H1 (cell line): ENCODE results near the gene FOXG1. TPM values are rescaled to one million over a fixed set of nuclear protein-coding genes. Genes with fewer than 3 reads are reported as not detected.

Experiments
- CTCF ChIA-PET: fragments of 300-600 bp; sonication (Branson Sonifier 250); formaldehyde crosslinking; loops from one replicate; lab custom pipeline; 2021; ENCODE audit not compliant: partially characterized antibody; lab: Charles Lee
- POLR2A ChIA-PET: fragments of 300-600 bp; sonication (Branson Sonifier 250); formaldehyde crosslinking; loops from one replicate; lab custom pipeline; 2021; ENCODE audit warnings: inconsistent platforms; ENCODE audit not compliant: partially characterized antibody; lab: Charles Lee
- DNase-seq, 2 experiments: peaks; one replicate each; pipeline versions ENCODE4 v3.0.0 to v3.0.0-alpha.2; 2010 to 2022; ENCODE audit warnings: low spot score in 2 of 2, low read depth in 1 of 2, mixed read lengths in 1 of 2
- FAIRE-seq: peaks from 2 replicates; lab custom pipeline; 2011; peaks lifted over from hg19 to GRCh38; lab: Jason Lieb, UNC
- H2AFZ ChIP-seq: 2 replicates; pipeline ENCODE4 v1.8.1; 2012; ENCODE audit warnings: low read length, inconsistent platforms
- H2AK5ac ChIP-seq: 2 replicates; pipeline ENCODE4 v1.6.1; 2013; ENCODE audit warnings: low read depth, low read length
- H2BK120ac ChIP-seq: replicated peaks from 2 replicates; pipeline ENCODE3; 2013; ENCODE audit warnings: low read depth, low read length, inconsistent platforms
- H2BK12ac ChIP-seq: 2 replicates; pipeline ENCODE4 v1.6.1; 2013; ENCODE audit warnings: low read depth, low read length
- H2BK15ac ChIP-seq: 2 replicates; pipeline ENCODE4 v1.6.1; 2013; ENCODE audit warnings: low read length
- H2BK20ac ChIP-seq: 2 replicates; pipeline ENCODE4 v1.6.1; 2013; ENCODE audit warnings: low read length
- H2BK5ac ChIP-seq: 2 replicates; pipeline ENCODE4 v1.6.1; 2013; ENCODE audit warnings: low read depth, low read length
- H3K14ac ChIP-seq: 2 replicates; pipeline ENCODE4 v1.6.1; 2013; ENCODE audit warnings: inconsistent platforms; ENCODE audit not compliant: insufficient read length
- H3K18ac ChIP-seq: 2 replicates; pipeline ENCODE4 v1.6.1; 2013; ENCODE audit warnings: low read length; ENCODE audit errors: extremely low read depth
- H3K23ac ChIP-seq: 2 replicates; pipeline ENCODE4 v1.6.1; 2013; ENCODE audit warnings: inconsistent platforms; ENCODE audit not compliant: insufficient read length
- H3K23me2 ChIP-seq: 2 replicates; pipeline ENCODE4 v1.6.1; 2013; ENCODE audit warnings: low read depth, low read length
- H3K27ac ChIP-seq: 2 replicates; pipeline ENCODE4 v1.6.1; 2011; ENCODE audit warnings: low read depth, low read length, inconsistent platforms
- H3K27me3 ChIP-seq, 4 experiments: replicated peaks in 1 of 4; 1 replicate in 1 of 4; 2 replicates in 3 of 4; pipeline versions ENCODE4 v1.6.1 to v1.8.1; 2011 to 2013; ENCODE audit warnings: low read length in 3 of 4, mild to moderate bottlenecking in 3 of 4, inconsistent platforms in 2 of 4, mixed read lengths in 2 of 4, moderate library complexity in 1 of 4; ENCODE audit not compliant: control insufficient read depth in 3 of 4, insufficient read depth in 3 of 4; ENCODE audit errors: extremely low read depth in 1 of 4
- H3K36me3 ChIP-seq, 4 experiments: 2 replicates each; pipeline versions ENCODE4 v1.6.1 to v1.8.1; 2011 to 2013; ENCODE audit warnings: mild to moderate bottlenecking in 4 of 4, low read length in 3 of 4, moderate library complexity in 2 of 4, control low read depth in 1 of 4, inconsistent platforms in 1 of 4; ENCODE audit not compliant: insufficient read depth in 4 of 4, control insufficient read depth in 2 of 4
- H3K4ac ChIP-seq: replicated peaks from 2 replicates; pipeline ENCODE3; 2013; ENCODE audit warnings: low read length, low read depth, mixed read lengths, inconsistent platforms; ENCODE audit not compliant: insufficient read length
- H3K4me1 ChIP-seq, 4 experiments: replicated peaks in 1 of 4; 1 replicate in 1 of 4; 2 replicates in 3 of 4; pipeline versions ENCODE4 v1.6.1 to v1.8.1; 2011 to 2013; ENCODE audit warnings: low read length in 3 of 4, inconsistent platforms in 2 of 4, mixed read lengths in 1 of 4; ENCODE audit not compliant: insufficient read depth in 4 of 4, control insufficient read depth in 3 of 4
- H3K4me2 ChIP-seq, 2 experiments: 2 replicates each; pipeline versions ENCODE4 v1.6.1 to v1.8.1; 2011 to 2013; ENCODE audit warnings: low read depth in 2 of 2, low read length in 2 of 2, control low read depth in 1 of 2, inconsistent platforms in 1 of 2, mild to moderate bottlenecking in 1 of 2; ENCODE audit not compliant: insufficient read depth in 1 of 2
- H3K4me3 ChIP-seq, 4 experiments: fragments of 200-600, 300-600 bp in 1 of 4; sonication (generic), shearing (Covaris generic), sonication (Bioruptor Twin) in 1 of 4; 2 replicates each; pipeline versions ENCODE4 v1.5.1 to v1.8.1; 2011 to 2016; ENCODE audit warnings: low read length in 4 of 4, low read depth in 3 of 4, control low read depth in 2 of 4, inconsistent platforms in 2 of 4, mild to moderate bottlenecking in 2 of 4, mixed read lengths in 1 of 4, moderate library complexity in 1 of 4; ENCODE audit not compliant: insufficient read depth in 2 of 4; ENCODE audit errors: extremely low read depth in 1 of 4
- H3K56ac ChIP-seq: replicated peaks from 2 replicates; pipeline ENCODE3; 2013; ENCODE audit warnings: low read depth, mild to moderate bottlenecking, mixed read lengths, low read length, inconsistent platforms; ENCODE audit not compliant: insufficient read length
- H3K79me1 ChIP-seq: 2 replicates; pipeline ENCODE4 v1.6.1; 2013; ENCODE audit warnings: low read depth, low read length, control low read depth
- H3K79me2 ChIP-seq, 2 experiments: 2 replicates each; pipeline versions ENCODE4 v1.6.1 to v1.8.1; 2012 to 2013; ENCODE audit warnings: low read length in 2 of 2, mild to moderate bottlenecking in 2 of 2, inconsistent platforms in 1 of 2; ENCODE audit not compliant: insufficient read depth in 2 of 2, control insufficient read depth in 1 of 2
- H3K9ac ChIP-seq, 4 experiments: replicated peaks in 1 of 4; 1 replicate in 1 of 4; 2 replicates in 3 of 4; pipeline versions ENCODE4 v1.6.1 to v1.8.1; 2011 to 2013; ENCODE audit warnings: low read depth in 3 of 4, low read length in 3 of 4, control low read depth in 2 of 4, mild to moderate bottlenecking in 2 of 4, moderate library complexity in 2 of 4, inconsistent platforms in 1 of 4; ENCODE audit errors: extremely low read depth in 1 of 4
- H3K9me3 ChIP-seq, 2 experiments: 2 replicates each; pipeline versions ENCODE4 v1.6.1 to v1.8.1; 2012 to 2013; ENCODE audit warnings: mild to moderate bottlenecking in 2 of 2, moderate library complexity in 2 of 2, control low read depth in 1 of 2, inconsistent platforms in 1 of 2, low read depth in 1 of 2, low read length in 1 of 2, mixed read lengths in 1 of 2; ENCODE audit not compliant: insufficient read depth in 2 of 2
- H4K20me1 ChIP-seq, 2 experiments: replicated peaks in 1 of 2; 2 replicates each; pipeline versions ENCODE3 to v1.8.1; 2011 to 2013; ENCODE audit warnings: inconsistent platforms in 2 of 2, low read length in 2 of 2, mild to moderate bottlenecking in 1 of 2; ENCODE audit not compliant: insufficient read depth in 2 of 2, control insufficient read depth in 1 of 2
- H4K5ac ChIP-seq: 2 replicates; pipeline ENCODE4 v1.6.1; 2013; ENCODE audit warnings: low read length, low read depth, mixed read lengths, inconsistent platforms; ENCODE audit not compliant: insufficient read length
- H4K8ac ChIP-seq: 2 replicates; pipeline ENCODE4 v1.8.0; 2013; ENCODE audit warnings: mild to moderate bottlenecking, moderate library complexity, low read length, inconsistent platforms; ENCODE audit not compliant: insufficient read depth; ENCODE audit errors: extremely low read depth
- H4K91ac ChIP-seq: replicated peaks from 2 replicates; pipeline ENCODE3; 2013; ENCODE audit warnings: low read length, mixed read lengths, inconsistent platforms; ENCODE audit not compliant: insufficient read length
- CHD1 ChIP-seq: IDR thresholded peaks from 2 replicates; pipeline ENCODE4 v1.6.1; 2012; ENCODE audit warnings: low read depth, low read length, improper control_type of control experiment
- EZH2 ChIP-seq: fragments of 200-600 bp; sonication (generic); IDR thresholded peaks from 2 replicates; pipeline ENCODE4 v1.7.1; 2012; ENCODE audit warnings: low read depth, mild to moderate bottlenecking, moderate library complexity, low read length, inconsistent platforms; ENCODE audit not compliant: severe bottlenecking
- GTF2F1 ChIP-seq: IDR thresholded peaks from 2 replicates; pipeline ENCODE4 v1.6.1; 2012; ENCODE audit warnings: low read depth, low read length, improper control_type of control experiment, borderline replicate concordance
- HDAC6 ChIP-seq: IDR thresholded peaks from one replicate; pipeline ENCODE4 v1.7.1; 2012; ENCODE audit warnings: low read depth, mild to moderate bottlenecking, inconsistent platforms, low read length, moderate library complexity
- SIN3A ChIP-seq, 2 experiments: IDR thresholded peaks in 1 of 2; conservative IDR thresholded peaks in 1 of 2; 2 replicates each; pipeline ENCODE4 v1.6.1; 2011 to 2012; ENCODE audit warnings: low read length in 2 of 2, improper control_type of control experiment in 1 of 2, low read depth in 1 of 2, mild to moderate bottlenecking in 1 of 2
- SIRT6 ChIP-seq: IDR thresholded peaks from one replicate; pipeline ENCODE4 v1.7.1; 2012; ENCODE audit warnings: low read length, inconsistent platforms
- SP2 ChIP-seq: IDR thresholded peaks from 2 replicates; pipeline ENCODE4 v1.6.1; 2012; ENCODE audit warnings: mild to moderate bottlenecking, low read length, inconsistent platforms
- WGBS, 2 experiments: shearing (Covaris generic) in 1 of 2; methylation state at CpG; one replicate each; pipeline versions ENCODE4 v1.1.6 to v1.1.7; 2013 to 2015; ENCODE audit warnings: low lambda C conversion rate in 2 of 2, mixed read lengths in 2 of 2, inconsistent platforms in 1 of 2, low coverage in 1 of 2, missing lambda C conversion rate in 1 of 2; ENCODE audit not compliant: insufficient replicate concordance in 2 of 2, insufficient coverage in 1 of 2, insufficient read length in 1 of 2; ENCODE audit errors: extremely low coverage in 1 of 2, missing lambda C conversion rate in 1 of 2; 5-methylcytosine and 5-hydroxymethylcytosine counted together
- polyA plus RNA-seq, 7 experiments: library from polyadenylated mRNA; depleted of rRNA in 3 of 7; stranded (reverse) in 5 of 7; unstranded in 2 of 7; fragments of >200 nt in 5 of 7; fragments of 200-250 nt in 2 of 7; gene quantifications; 1 replicate in 5 of 7; 2 replicates in 1 of 7; 4 replicates in 1 of 7; pipeline versions ENCODE4 v1.2.1 to v1.2.3, GENCODE V29; 2011 to 2013; ENCODE audit warnings: missing spikeins in 2 of 7, mixed read lengths in 2 of 7
- total RNA-seq: library from RNA; stranded (reverse); fragmentation: NEBNext Ultra II Directional; extraction: Animal tissue kit (Norgen Biotek cat#: 25700); gene quantifications from 2 replicates; pipeline ENCODE4 v1.2.1, GENCODE V29; 2021
- TF ChIP-seq, protein P1 (sequence below): IDR thresholded peaks from 2 replicates; pipeline ENCODE4 v1.6.1; 2011; ENCODE audit warnings: low read length, improper control_type of control experiment

FOXG1 gene
- total and polyA plus RNA-seq, 2 of the 8 experiments (the other 6 are each of a cell fraction or from before 2014, with no cell fraction given), result 0.03 to 0.24 TPM

DNA sequence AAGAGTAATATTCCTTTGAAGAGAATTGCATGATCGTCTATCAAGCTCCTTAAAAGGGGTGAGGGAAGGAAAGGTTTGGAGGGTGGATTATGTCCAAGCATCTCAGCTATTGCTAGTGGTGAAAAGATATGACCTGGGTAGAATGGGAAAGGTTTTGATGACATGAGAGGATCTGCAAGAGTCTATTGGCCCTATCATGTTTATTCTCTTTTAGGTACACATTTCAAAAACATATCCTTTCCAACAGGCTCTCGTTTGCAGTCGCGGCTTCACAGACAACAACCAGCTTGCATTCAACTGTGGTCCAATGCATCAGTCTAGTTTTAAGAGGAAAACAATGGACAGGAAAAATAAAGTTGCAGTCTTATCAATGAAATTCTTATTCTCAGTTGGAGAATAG, 17.1 kb downstream of the FOXG1 start:
- no peak overlapping the region for H3K4ac ChIP-seq
- H3K14ac ChIP-seq, result no peak overlapping the region
- no peak overlapping the region for H4K8ac ChIP-seq
- H3K23ac ChIP-seq, result no peak overlapping the region
- POLR2A ChIA-PET, result no interaction called here
- CTCF ChIA-PET, result interaction anchor here (0.6 to 5.2 kb wide), 4 partner anchors 10 to 647 kb away, joined by 3 to 36 read pairs (median 4); no protein-coding TSS in a partner anchor
- DNase-seq, result no peak
- no peak overlapping the region for H2AFZ ChIP-seq
- no peak overlapping the region for H2BK5ac ChIP-seq
- no peak overlapping the region for H3K9ac ChIP-seq
- H3K56ac ChIP-seq, result no peak overlapping the region
- H2BK12ac ChIP-seq, result no peak overlapping the region
- no peak overlapping the region for H2BK15ac ChIP-seq
- WGBS, 2 experiments, result 31% methylated on average over 4 of the region's 4 CpGs; no CpG with 5 or more reads in 1 of the 2 experiments
- no peaks in the 10 kb centered on the region for H3K79me2 ChIP-seq
- H3K27me3 ChIP-seq, result peaks cover 11 to 67% (median 42%) of the 10 kb centered on the region in 4 experiments
- no peak overlapping the region for H4K5ac ChIP-seq
- H3K4me2 ChIP-seq, result peak overlapping the region in 1 of 2 experiments; percentile 91; a peak in 1 of 4 replicates
- no peak overlapping the region for H4K91ac ChIP-seq
- no peak overlapping the region for H3K27ac ChIP-seq
- H2BK120ac ChIP-seq, result no peak overlapping the region
- H2BK20ac ChIP-seq, result no peak overlapping the region
- no peaks in the 10 kb centered on the region for H3K79me1 ChIP-seq
- H3K4me1 ChIP-seq, result peaks cover 4 to 8% (median 4%) of the 10 kb centered on the region in 4 experiments; a peak in 5 of 7 replicates
- H2AK5ac ChIP-seq, result no peak overlapping the region
- H3K18ac ChIP-seq, result no peak overlapping the region
- TF ChIP-seq, protein P1, sequence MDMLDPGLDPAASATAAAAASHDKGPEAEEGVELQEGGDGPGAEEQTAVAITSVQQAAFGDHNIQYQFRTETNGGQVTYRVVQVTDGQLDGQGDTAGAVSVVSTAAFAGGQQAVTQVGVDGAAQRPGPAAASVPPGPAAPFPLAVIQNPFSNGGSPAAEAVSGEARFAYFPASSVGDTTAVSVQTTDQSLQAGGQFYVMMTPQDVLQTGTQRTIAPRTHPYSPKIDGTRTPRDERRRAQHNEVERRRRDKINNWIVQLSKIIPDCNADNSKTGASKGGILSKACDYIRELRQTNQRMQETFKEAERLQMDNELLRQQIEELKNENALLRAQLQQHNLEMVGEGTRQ, result no peak
- TF ChIP-seq SIN3A (conservative IDR thresholded peaks at IDR 0.05 in 1 of 2, IDR thresholded peaks at IDR 0.05 in 1 of 2; ENCODE audit: low read depth in 1 of 2, low read length in 2 of 2) (no peak), EZH2 (no peak), SP2 (no peak), SIRT6 (no peak), CHD1 (no peak), HDAC6 (no peak), GTF2F1 (no peak)
- H3K36me3 ChIP-seq, result no peaks in the 10 kb centered on the region
- peaks cover 10% of the 10 kb centered on the region; the same call in 1 of the 2 replicates for H3K23me2 ChIP-seq
- peak overlapping the region in 1 of 4 experiments; percentile 69; a peak in 1 of 8 replicates for H3K4me3 ChIP-seq
- H3K9me3 ChIP-seq, result no peaks in the 10 kb centered on the region
- no peaks in the 10 kb centered on the region for H4K20me1 ChIP-seq
- no peak for FAIRE-seq
